Dedifferentiated amniotic fluid mesenchymal stem cell (primary cell): ENCODE measurements around the gene FBXO47.
"Not testable (repeated sequence)": the region's sequence is repeated elsewhere in the genome, so short reads cannot be mapped to it uniquely, and the experiment has no call there.

Experiments used
- DNase-seq: peaks from one replicate; pipeline ENCODE4 v3.0.0-alpha.2; 2016; ENCODE audit errors: extremely low spot score

FBXO47 gene

GRCh38 chr17:38922538-38923297 is 44.5 kb downstream of the FBXO47 start:
- DNase-seq, result peak; percentile 39

GRCh38 chr17:38921756-38922411 is 45.3 kb downstream of the FBXO47 start:
- DNase-seq, result no peak

GRCh38 chr17:38920374-38921291 is 46.6 kb downstream of the FBXO47 start:
- DNase-seq, result no peak

GRCh38 chr17:38919316-38920078 is 47.7 kb downstream of the FBXO47 start:
- DNase-seq, result no peak

GRCh38 chr17:38918916-38919315 is 48.3 kb downstream of the FBXO47 start:
- DNase-seq, result no peak

- no peak for DNase-seq
Observed at GRCh38 chr17:38918129-38918913, 48.9 kb downstream of the FBXO47 start.

- DNase-seq, result no peak
Observed at GRCh38 chr17:38917259-38917658, 49.9 kb downstream of the FBXO47 start.

- no peak for DNase-seq
Observed at GRCh38 chr17:38916771-38917170, 50.4 kb downstream of the FBXO47 start.

- no peak for DNase-seq
Observed at GRCh38 chr17:38915639-38915995, 51.6 kb downstream of the FBXO47 start.

- no peak for DNase-seq
Observed at GRCh38 chr17:38914741-38915638, 52.2 kb downstream of the FBXO47 start.

GRCh38 chr17:38912221-38912813 is 54.9 kb downstream of the FBXO47 start:
- DNase-seq, result no peak

GRCh38 chr17:38911731-38912081 is 55.5 kb downstream of the FBXO47 start:
- DNase-seq, result not testable (repeated sequence)

- DNase-seq, result no peak
Observed at GRCh38 chr17:38911081-38911730, 56.0 kb downstream of the FBXO47 start.

GRCh38 chr17:38910325-38910724 is 56.9 kb downstream of the FBXO47 start:
- DNase-seq, result no peak

- DNase-seq, result no peak
Observed at GRCh38 chr17:38908676-38909181, 58.5 kb downstream of the FBXO47 start.

- DNase-seq, result no peak
Observed at GRCh38 chr17:38907930-38908675, 59.1 kb downstream of the FBXO47 start.

GRCh38 chr17:38906460-38907228 is 60.6 kb downstream of the FBXO47 start:
- no peak for DNase-seq
